Activated T-cell treated with anti-CD3 and anti-CD28 coated beads, Interleukin-2, amount 50 U/mL, for 72 hours (primary cell): ENCODE data around the gene CHODL. TPM values are rescaled to one million over a fixed set of nuclear protein-coding genes. Genes with fewer than 3 reads are reported as not detected.

Experiments used
- total RNA-seq, 2 donors: library from RNA; stranded (reverse); gene quantifications; one replicate each; pipeline ENCODE4 v1.2.3, GENCODE V29; 2022

CHODL gene
- total RNA-seq, 2 donors from 2014 or later, result 0.28 TPM; not detected in 1

Other genes starting within 250 kb of the CHODL start
- not detected for gene TMPRSS15, start 159.0 kb downstream of the CHODL start, total RNA-seq